ENCODE measurements around the gene EXT2. TPM values are rescaled to one million over a fixed set of nuclear protein-coding genes. Genes with fewer than 3 reads are reported as not detected.

Gene EXT2
- total RNA-seq, 1 experiment from 2014 or later, result 67.3 TPM

DNA sequence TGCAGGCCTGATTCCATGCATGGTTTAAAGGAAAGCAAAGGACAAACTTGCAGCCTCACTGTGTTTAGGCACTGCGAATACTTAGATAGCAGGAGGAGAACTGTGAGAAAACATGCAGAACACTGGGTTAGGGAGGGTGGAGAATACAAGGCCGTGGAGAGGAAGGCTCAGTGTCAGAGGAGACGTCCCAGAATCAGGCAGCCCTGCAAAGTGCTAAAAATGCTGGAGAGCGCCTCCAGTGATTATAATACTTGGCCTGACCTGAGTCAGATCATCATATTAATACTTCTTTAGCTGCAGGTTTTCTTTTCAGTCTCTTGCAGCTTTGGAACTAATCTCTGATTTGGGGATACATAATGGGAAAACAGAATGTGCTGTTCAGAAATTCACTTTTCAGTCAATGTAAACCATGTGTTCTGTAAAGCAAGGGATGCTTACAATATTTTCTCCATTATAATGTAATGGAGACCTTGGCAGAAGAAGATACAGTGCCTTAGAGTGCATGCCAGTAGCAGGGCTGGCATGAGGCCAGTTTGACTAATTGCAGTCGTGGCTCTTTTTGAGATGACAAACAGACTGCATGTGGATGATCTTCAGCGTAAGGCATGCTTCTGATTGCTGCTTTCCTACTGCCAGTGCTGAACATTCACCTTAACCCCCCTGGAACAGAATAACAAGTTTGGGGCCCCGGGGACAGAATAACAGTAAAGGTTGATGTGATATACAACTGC, 16.8 kb downstream of the EXT2 start:
- CTCF ChIA-PET, result no interaction called here
- intact Hi-C loops (cut with micrococcal nuclease; ENCODE audit: unreplicated experiment), result no loop called here

DNA sequence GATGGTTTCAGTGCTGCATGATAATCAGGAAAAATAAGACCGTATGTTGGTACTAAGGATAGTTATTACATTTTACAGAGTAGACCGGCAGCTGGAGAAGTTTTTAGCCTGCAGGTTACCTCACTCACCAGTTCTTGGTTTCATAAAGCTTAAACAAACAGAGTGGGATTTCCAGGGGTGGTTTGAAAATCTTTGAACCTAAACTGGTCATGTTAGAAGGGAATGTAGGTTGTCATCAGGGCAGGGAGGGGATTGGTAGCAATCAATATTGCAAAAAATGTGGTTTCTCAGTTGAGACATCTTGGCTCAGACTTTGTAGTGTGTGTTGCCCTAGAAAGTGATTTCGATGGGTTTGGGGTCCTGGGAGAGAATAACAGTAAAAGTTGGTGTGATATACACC, 17.5 kb downstream of the EXT2 start:
- DNase-seq, result no peak
- intact Hi-C loops (cut with micrococcal nuclease; ENCODE audit: unreplicated experiment), result no loop called here
- CTCF ChIA-PET, result no interaction called here
- TF ChIP-seq, protein P1, sequence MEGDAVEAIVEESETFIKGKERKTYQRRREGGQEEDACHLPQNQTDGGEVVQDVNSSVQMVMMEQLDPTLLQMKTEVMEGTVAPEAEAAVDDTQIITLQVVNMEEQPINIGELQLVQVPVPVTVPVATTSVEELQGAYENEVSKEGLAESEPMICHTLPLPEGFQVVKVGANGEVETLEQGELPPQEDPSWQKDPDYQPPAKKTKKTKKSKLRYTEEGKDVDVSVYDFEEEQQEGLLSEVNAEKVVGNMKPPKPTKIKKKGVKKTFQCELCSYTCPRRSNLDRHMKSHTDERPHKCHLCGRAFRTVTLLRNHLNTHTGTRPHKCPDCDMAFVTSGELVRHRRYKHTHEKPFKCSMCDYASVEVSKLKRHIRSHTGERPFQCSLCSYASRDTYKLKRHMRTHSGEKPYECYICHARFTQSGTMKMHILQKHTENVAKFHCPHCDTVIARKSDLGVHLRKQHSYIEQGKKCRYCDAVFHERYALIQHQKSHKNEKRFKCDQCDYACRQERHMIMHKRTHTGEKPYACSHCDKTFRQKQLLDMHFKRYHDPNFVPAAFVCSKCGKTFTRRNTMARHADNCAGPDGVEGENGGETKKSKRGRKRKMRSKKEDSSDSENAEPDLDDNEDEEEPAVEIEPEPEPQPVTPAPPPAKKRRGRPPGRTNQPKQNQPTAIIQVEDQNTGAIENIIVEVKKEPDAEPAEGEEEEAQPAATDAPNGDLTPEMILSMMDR (IDR thresholded peaks at IDR 0.05; ENCODE audit: unreplicated experiment), result no peak
- Mint-ChIP-seq H3K36me3 (ENCODE audit: insufficient read depth, unreplicated experiment) (peaks cover 5% of the 10 kb centered on the region), H3K4me1 (ENCODE audit: low read depth, unreplicated experiment) (peaks cover 6% of the 10 kb centered on the region), H3K4me3 (ENCODE audit: low read depth, unreplicated experiment) (no peak overlapping the region), H3K27ac (ENCODE audit: unreplicated experiment) (no peak overlapping the region), H3K27me3 (ENCODE audit: unreplicated experiment) (no peaks in the 10 kb centered on the region), H3K9me3 (ENCODE audit: low read depth, unreplicated experiment) (no peaks in the 10 kb centered on the region)
- no TSS peak for BruUV-seq (replicated peaks)

More for the DNA sequence above, 16.8 kb downstream of the EXT2 start:
- Mint-ChIP-seq H3K36me3 (ENCODE audit: insufficient read depth, unreplicated experiment) (peaks cover 5% of the 10 kb centered on the region), H3K27me3 (ENCODE audit: unreplicated experiment) (no peaks in the 10 kb centered on the region), H3K27ac (ENCODE audit: unreplicated experiment) (no peak overlapping the region), H3K4me3 (ENCODE audit: low read depth, unreplicated experiment) (no peak overlapping the region), H3K9me3 (ENCODE audit: low read depth, unreplicated experiment) (no peaks in the 10 kb centered on the region), H3K4me1 (ENCODE audit: low read depth, unreplicated experiment) (peaks cover 6% of the 10 kb centered on the region)
- no TSS peak for BruUV-seq (replicated peaks)
- DNase-seq, result no peak
- TF ChIP-seq, protein P1 (IDR thresholded peaks at IDR 0.05; ENCODE audit: unreplicated experiment), result no peak

DNA sequence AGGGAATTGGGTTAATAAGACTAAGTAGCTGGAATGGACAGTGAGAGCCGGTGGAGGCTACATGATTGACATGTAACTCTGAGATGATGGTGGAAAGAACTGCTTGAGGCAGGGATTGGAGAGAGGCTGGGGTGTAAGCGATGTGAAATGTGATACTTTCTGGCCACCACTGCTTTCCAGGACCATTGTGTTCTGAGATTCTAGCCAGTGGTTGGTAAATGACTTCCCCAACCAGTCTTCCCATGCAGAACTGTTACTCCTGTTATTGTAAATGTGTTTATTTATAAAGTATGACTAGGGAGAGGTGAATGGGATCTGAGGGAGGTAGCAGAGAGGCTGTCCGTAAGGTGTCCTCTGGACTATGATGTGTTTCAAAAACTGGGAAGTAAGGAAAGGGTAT, 18.1 kb downstream of the EXT2 start:
- peaks cover 6% of the 10 kb centered on the region for H3K4me1 Mint-ChIP-seq (ENCODE audit: low read depth, unreplicated experiment)
- DNase-seq, result no peak
- CTCF ChIA-PET, result no interaction called here
- no peak overlapping the region for H3K4me3 Mint-ChIP-seq (ENCODE audit: low read depth, unreplicated experiment)
- H3K27ac Mint-ChIP-seq (ENCODE audit: unreplicated experiment), result no peak overlapping the region
- intact Hi-C loops (cut with micrococcal nuclease; ENCODE audit: unreplicated experiment), result no loop called here
- H3K27me3 Mint-ChIP-seq (ENCODE audit: unreplicated experiment), result no peaks in the 10 kb centered on the region
- no TSS peak for BruUV-seq (replicated peaks)
- no peaks in the 10 kb centered on the region for H3K9me3 Mint-ChIP-seq (ENCODE audit: low read depth, unreplicated experiment)
- TF ChIP-seq, protein P1 (IDR thresholded peaks at IDR 0.05; ENCODE audit: unreplicated experiment), result no peak
- H3K36me3 Mint-ChIP-seq (ENCODE audit: insufficient read depth, unreplicated experiment), result peaks cover 5% of the 10 kb centered on the region

DNA sequence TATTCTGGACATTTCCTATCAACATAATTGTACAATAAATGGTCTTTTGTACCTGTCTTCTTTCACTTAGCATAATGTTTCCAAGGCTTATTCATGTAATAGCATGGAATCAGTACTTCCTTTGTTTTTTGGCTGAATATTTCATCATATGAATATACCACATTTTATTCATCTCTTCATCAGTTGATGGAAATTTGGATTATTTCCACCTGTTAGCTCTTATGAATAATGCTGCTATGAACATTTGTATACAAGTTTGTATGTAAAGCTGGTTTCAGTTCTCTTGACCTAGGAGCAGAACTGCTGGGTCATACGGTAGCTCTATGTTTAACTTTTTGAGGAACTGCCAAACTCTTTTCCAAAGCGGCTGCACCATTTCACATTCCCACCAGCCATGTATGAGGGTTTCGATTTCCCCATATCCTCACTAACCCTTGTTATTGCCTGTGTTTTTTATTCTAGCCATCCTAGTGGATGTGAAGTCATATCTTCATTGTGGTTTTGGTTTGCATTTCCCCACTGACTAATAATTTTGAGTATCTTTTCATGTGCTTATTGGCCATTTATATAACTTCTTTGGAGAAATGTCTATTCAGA, 20.9 kb downstream of the EXT2 start:
- no peaks in the 10 kb centered on the region for H3K27me3 Mint-ChIP-seq (ENCODE audit: unreplicated experiment)
- H3K4me3 Mint-ChIP-seq (ENCODE audit: low read depth, unreplicated experiment), result no peak overlapping the region
- intact Hi-C loops (cut with micrococcal nuclease; ENCODE audit: unreplicated experiment), result no loop called here
- no peak overlapping the region for H3K27ac Mint-ChIP-seq (ENCODE audit: unreplicated experiment)
- TF ChIP-seq, protein P1 (IDR thresholded peaks at IDR 0.05; ENCODE audit: unreplicated experiment), result no peak
- H3K9me3 Mint-ChIP-seq (ENCODE audit: low read depth, unreplicated experiment), result no peaks in the 10 kb centered on the region
- BruUV-seq (replicated peaks), result no TSS peak
- peaks cover 5% of the 10 kb centered on the region for H3K36me3 Mint-ChIP-seq (ENCODE audit: insufficient read depth, unreplicated experiment)
- H3K4me1 Mint-ChIP-seq (ENCODE audit: low read depth, unreplicated experiment), result no peaks in the 10 kb centered on the region
- CTCF ChIA-PET, result no interaction called here
- no peak for DNase-seq
